NOMO-1 treated with dmso at 0.1 percent for 144 hours (cell line): ENCODE measurements around the gene CD7.

Experiments used
- DNase-seq: peaks from one replicate; lab custom pipeline; 2025; ENCODE audit not compliant: unreplicated experiment; lab: John Stamatoyannopoulos, UW

The CD7 gene

DNA sequence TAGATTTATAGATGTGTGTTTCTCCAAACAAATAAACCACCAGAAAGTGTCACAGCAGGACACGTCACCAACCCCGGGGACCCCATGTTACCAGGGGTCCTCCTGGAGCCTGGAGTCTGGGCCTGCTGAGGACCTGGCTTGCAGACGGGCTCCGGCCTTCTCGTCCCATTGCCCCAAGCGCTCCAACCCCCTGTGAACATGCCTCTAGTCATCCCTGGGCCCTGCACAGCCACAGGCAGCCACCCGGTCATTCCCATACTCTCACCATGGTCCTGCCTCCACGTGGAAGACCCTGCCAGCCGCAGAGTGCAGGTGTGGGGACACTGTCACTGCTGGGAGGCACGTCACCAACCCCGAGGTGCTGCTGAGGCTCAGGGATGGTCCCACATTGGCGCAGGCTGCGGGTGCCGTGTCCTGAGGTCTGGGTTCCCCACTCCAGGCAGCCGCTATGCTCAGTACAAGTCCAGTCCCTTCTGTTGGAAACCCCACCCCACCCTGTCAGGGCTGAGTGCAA is 11.6 kb upstream of the CD7 start:
- DNase-seq, result no peak

DNA sequence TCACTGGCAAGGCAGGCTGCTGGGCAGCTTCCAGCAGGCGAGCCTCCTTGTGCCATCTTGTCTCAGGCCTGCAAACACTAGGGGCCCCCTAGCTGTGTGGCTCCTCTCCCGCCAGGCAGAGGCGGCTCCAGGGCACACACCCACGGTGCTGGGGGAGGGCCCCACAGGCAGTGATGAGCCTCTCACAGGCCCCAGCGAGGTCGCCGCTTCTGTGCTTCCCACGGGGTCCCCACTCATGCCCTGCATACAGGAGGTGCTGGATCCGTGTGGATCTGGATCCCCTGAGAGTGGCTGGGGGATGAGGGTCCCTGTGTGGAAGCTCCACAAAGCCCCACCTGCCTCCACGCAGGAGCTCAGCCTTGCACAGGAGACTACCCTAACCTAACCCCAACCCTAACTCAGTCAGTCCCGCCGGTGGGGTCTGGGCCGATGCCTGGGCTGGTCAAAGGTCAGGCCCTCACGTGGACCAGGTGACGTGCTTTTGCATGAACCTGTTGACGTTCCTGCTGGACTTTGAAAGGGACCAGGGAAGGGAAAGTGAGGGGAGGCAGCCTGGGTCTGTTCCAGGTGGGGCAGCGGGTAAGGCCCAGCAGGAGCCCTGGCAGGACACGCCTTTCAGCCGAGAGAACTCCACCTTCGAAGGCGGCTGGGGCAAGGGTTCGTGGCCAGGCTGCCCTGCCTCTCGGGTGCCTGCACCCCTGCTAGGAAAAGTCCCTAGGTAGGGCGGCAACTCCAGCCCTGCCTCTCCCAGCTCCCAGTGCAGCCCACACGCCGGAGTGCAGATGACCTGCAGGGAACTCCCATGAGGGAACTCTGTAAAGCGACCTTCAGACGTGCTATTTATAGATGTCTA is 11.0 kb upstream of the CD7 start:
- no peak for DNase-seq

DNA sequence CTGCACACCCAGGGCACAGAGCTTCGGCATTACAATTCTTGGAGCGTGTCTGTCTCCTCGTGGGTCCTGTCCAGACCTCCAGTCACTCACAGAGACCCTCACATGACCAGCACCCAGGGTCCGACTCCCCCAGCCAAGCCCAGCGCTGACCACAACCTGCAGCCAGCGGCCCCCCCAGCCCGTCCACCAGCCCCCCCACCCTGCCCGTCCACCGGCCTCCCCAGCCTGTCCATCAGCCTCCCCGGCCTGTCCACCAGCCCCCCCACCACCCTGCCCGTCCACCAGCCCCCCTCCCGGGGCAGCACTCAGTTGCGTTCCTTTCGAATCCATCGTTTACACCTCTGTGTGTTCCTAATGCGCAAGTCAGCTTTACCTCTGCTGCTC is 10.3 kb upstream of the CD7 start:
- no peak for DNase-seq

DNA sequence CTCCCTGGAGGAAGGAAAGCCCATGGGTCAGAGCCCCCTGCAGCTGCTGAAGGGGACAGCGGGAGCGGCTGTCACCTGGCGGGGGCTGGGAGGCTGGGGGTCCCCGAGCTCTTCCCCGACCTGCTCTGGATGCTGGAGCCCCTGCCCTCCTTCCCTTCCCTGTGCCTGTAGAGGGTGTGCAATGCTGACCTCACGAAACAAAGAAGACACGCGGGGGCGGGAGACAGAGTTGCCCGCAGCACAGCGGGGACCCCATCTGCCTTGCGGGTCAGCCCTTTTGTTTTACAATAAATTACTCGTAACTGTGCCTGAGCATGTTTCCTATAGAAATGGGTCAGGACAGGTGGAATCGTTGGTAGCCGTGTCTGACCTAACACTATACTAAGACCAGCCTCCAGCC is 9.9 kb upstream of the CD7 start:
- DNase-seq, result no peak

DNA sequence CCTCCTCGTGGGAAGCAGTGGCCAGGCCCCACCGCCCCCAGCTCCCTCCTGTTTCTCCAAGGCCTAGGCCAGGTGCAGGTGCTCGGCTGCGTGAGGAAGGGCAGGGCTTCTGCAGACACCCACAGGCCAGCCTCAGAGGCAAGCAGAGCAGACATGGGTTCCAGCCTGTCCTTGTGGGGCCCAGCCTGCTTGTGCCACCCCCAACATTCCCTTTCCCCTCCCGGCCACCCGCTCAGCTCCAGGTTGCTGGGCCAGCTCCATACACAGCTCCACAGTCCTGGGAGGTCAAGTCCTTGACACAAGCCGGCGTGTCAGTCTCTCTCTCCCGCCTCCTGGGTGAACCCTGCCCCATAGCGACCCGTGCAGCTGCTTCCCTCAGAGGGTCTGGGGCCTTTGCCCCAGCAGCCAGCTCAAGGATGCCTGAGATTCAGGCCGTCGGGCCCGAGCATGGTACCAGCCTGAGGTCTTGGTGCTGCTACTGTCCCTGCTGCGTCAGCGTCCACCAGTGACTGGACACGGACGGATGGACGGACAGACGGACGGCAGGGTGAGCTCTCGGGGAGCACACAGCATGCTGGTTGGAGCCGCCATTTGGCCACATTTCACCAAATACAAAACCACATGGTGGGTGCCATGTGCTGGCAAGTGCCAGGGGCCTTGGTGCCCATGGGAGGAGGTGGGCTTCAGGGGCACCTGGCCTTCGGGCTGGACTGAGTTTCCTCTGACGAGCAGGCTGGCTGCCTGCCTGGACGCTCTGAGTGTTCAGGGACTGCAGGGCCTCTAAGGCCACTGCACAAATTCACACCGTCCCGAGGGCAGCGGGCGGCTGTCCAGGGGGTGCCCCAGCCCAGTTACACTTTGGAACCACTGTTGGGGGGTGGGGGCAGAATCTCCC is 8.1 kb upstream of the CD7 start:
- DNase-seq, result no peak

DNA sequence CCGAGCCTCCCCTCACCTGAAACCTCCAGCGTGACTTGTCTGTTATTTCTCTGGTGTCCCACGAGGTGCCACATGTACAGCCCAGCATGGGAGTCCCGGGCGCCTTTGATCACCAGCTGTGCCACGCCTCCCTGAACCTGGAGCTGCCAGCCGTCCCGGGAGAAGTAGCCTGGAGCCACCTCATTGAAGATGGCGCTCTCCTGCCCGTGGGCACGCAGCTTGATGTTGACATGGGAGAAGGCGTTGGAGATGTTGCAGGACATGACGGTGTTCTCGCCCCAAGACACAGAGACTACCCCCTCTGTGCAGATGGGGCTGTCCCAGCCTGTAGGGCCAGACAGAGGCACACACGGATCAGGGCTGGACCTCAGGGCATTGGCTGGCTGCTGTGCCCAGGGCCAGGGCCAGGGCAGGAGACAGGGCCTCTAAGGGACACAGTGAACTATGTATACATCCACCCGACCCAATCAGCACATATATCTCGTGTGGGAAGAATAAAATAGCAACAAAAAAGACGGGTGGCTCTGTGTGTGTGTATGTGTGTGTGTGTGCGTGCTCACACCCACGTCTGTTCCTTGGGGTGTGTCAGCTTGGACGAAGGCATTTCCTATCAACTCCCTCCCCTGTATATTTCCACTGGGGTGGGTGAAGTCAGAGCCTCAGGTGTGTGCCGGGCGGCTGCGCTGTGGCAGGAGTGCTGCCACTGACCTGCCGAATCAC is 7.3 kb upstream of the CD7 start:
- DNase-seq, result no peak

DNA sequence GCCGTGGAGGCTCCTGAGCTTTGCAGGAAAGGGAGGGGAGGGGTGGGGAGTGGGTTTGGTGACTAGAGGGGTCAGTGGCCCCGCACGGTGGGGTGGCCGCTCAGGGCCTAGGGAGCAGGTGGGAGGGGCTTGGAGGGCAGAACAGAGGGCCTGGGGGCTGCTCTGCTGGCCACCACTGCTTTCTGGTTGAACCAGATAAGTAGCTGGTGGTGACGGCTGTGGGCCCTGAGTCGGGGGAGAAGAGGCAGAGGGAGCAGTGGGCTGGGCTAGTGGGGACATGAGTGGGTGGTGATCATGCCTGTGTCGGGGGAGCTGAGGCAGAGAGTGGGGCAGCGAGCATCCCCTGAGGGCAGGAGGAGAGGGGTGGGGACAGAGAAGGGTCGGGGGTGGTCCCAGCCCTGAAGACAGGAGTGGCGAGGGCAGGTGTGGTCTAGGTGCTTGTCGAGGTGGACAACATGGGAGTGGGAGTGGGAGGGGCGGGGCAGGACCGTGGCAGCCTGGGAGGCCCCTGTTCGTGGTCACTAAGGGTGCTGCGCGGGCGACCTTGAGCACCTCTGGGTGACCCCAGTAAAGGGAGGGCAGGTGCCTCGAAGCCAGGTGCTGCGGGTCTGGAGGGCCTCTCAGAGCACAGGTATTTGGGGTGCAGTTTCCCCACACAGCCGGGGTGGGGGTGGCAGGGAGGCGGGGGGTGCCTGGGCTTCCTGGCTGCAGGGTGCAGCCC is 6.3 kb upstream of the CD7 start:
- DNase-seq, result no peak

DNA sequence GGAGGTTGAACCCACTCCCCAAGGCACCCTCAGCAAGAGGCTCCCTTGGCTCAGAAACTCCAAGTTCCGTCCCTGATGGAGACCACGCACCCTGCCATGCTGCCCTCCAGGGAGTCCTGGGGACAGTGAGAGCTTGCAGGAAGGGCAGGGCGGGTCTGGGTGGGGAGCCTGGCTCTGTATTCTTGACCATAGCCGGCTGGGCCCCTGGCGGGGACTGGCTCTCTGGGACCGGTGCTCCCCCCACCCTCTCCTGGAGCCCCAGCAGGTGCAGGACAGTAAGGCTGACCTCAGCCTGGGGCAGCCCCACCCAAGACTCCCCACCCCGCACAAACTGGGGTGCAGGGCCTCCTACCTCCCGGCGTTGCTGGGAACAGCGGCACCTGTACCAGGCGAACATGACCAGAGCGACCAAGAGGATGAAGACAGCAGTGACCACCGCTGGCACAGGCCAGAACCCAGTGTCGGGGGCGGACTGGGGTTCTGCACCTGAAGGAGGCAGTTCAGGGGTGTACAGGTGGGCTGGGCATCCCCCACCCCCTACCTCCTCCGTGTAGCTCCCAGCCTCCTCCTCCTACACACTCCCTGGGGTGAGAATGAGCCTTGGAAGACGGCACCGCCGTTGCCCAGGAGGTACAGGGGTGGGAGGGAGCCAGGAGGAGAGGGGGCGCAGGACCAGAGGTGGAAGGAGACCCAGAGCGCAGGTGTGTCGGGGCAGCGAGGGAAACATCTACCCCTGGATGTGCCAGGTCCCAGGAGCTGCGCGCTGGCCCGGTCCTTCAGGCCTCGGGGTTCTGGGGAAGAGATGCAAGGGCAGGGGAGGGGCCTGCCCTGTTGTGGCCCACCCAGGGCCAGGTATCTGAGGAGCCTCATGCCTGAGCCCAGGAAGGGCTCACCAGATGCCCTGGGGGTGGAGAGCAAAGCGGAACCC is 5.4 kb upstream of the CD7 start:
- no peak for DNase-seq

DNA sequence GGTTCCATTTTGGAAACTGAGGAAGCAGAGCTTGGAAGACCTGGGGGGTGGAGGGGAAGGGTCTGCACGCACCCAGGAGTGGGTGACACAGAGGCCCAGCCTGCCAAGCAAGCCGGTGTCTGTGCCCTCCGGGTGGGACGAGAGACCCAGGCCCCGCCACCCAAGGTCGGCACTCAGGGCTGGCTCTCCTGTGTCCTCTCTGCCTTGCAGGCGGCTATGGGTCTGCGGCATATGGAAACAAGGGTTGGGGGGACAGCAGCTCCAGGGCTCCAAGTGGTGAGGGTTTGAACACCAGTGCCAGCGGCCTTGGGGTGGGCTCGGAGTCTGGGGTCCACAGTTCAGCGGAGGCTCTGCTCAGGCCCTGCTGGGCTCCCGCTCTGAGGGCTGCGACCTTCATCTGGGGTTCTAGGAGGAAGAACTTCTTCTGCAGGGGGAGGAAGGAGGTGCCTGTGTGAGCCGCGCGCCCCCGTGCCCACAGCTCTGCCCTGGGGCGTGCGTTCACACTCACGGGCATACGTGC is 4.6 kb upstream of the CD7 start:
- no peak for DNase-seq

DNA sequence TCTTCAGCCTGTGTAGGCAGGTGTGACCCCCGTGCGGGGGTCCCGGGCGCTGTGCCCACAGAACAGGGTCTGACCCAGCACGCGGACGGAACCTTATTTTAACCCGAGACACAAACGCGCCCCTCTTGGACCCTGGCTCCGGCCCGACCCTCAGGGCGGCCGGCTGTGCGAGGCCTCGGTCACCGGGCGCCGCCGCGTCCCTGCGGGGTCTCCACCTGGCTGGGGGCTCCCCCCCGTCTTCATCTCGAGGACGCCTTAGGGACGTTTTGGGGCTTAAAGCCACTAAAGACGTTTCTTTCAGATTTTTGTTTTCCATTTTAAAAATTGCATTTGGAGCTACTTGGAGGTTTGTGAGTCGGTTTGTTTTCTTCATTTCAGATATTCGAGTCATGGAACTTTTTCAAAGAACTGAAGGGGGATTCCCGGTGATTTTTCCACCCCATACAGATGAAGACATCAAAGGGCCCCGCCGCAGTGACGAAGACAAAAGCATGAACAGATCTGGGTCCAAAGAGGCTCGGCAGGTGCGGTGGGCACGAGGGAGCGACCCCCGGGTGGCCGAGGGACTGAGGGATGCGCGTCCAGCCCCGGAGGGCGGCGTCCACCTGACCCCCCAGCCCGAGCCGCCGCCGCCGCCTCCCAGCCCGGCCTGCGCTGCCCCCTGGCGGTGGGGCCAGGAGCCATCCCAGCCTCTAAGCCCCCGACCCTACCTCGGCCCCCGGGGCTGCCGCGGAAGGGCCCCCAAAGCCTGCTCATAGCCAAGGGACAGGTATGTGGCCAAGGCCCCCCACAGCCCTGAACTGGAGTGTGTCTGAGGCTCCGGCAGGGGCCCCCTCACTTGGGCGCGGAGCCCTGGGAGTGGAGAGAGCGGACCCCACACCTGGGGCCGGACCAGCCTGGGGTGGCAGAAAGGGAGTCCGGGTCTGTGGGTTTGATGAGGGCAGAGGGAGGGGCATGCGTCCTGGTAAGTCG is 3.8 kb upstream of the CD7 start:
- no peak for DNase-seq

DNA sequence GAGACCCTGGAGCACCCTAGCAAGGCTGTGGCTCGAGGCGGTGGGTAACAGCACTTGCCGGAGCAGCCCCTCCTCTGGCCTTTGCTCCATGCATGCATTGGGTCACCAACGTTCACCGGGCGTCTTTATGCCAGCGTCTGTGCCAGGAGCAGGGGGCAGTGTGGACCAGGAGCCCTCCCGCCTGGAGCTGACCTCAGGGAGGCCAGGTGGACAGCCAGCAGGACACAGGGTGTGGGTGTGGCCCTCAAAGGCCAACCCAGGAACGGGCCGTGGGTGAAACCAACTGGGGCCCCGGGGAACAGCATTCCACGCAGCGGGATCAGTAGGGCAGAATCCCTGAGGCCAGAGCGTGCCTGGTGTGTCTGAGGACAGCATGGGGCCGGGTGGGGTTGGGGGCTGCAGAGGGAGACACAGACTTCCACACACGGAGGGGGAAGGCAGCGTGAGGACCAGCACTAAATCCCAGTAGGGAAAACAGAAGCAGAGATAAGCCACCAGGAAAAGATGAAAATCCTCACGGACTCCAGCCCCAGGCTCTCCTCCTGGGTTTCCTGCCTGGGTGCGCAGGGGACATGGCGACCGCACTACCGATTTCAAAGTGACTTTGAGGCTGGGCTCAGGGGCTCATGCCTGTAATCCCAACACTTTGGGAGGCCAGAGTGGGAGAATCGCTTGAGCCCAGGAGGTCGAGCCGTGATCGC is 2.9 kb upstream of the CD7 start:
- no peak for DNase-seq

DNA sequence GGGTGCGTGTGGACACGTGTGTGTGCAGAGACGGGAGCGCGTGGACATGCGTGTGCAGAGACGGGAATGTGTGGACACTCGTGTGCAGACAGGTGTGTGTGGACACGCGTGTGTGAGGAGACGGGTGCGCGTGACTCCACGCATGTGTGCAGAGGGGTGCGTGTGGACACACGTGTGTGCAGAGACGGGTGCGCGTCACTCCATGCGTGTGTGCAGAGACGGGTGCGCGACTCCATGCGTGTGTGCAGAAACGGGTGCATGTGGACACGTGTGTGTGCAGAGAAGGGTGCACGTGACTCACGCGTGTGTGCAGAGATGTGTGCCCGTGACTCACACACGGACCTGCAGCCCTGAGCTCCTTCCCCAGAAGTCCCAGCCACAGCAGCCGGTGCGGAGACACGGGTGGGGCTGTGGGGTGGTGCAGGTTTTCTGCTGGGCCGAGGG is 2.2 kb upstream of the CD7 start:
- DNase-seq, result no peak

DNA sequence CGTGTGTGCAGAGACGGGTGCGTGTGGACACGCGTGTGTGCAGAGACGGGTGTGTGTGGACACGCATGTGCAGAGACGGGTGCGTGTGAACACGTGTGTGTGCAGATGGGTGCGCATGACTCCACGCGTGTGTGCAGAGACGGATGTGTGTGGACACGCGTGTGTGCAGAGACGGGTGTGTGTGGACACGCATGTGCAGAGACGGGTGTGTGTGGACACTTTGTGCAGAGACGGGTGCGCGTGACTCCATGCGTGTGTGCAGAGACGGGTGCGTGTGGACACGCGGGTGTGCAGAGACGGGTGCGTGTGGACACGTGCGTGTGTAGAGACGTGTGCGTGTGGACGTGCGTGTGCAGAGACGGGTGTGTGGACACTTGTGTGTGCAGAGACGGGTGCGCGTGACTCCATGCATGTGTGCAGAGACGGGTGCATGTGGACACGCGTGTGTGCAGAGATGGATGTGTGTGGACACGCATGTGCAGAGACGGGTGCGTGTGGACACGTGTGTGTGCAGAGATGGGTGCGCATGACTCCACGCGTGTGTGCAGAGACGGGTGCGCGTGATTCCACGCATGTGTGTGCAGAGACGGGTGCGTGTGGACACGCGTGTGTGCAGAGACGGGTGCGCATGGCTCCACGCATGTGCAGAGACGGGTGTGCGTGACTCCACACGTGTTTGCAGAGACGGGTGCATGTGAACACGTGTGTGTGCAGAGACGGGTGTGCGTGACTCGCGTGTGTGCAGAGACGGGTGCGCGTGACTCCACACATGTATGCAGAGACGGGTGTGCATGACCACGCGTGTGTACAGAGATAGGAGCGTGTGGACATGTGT is 1.6 kb upstream of the CD7 start:
- DNase-seq, result no peak

DNA sequence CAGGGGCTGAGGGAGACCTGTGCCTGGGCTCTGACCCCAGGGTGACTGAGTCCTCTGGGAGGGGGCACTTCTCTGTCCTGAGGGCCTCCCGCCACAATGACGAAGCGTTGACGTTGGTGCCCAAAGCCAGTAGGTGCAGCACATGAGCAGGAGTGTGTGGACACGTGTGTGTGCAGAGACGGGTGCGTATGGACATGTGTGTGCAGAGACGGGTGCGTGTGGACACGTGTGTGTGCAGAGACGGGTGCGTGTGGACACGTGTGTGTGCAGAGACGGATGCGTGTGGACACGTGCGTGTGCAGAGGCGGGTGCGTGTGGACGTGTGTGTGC is 726 bp upstream of the CD7 start:
- no peak for DNase-seq

DNA sequence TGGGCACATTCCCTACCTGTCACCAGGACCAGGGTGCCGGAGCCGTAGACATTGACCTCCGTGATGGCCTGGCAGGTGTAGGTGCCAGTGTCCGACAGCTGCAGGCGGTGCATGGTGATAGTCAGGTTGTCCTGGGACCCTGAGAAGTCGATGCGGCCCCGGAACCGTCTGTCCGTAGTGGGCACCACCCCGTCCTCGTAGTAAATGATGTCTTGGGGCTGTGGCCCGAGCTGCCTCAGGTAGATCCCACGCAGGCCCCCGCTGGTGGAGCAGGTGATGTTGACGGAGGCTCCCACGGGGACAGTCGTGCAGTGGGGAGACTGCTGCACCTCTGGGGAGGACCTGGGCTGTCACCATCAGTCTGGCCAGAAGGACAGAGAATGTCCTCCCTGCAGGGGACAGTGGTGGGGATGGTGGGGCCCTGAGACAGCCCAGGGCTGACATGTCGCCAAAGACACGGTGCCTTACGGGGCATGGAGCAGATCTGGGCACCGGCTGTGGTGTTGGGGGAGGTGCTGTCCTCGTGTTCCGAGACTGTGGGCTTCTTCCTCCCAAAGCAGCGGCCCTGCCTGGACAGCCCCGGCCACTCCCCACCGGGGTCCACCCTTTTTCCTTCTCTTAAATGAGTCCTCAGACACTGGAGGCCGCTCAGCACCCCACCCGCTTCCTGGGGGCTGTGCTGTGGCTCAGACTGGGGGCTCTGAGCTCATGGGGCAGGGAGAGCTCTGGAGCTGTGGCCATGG is 586 bp downstream of the CD7 start:
- no peak for DNase-seq

DNA sequence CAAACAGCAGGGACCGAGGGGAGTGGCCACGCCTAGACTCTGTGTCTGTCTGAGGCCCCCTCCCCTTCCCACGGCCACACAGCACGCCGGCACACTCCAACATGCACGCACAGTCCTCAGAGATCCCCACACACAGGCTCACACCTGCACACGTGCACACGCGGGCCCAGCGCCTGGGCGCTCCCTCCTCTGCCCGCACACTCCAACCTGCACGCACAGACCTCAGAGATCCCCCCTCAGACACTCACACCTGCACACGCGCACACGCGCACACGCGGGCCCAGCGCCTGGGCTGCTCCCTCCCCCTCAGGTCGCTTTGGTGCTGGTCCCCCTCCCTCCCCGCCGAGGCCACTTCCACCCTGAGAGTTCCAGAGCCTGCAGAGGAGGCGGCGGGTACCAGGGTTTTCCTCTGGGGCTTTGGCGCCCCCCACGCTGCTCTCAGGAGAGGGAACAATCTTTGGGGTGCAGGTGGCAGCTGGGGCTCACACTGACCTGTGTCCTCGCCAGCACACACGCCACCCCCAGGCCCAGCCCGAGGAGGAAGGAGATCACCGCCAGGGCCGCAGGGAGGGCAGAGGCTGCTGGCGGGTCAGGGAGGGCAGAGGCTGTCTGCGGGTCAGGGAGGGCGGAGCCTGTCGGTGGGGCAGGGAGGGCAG is 1.6 kb downstream of the CD7 start:
- DNase-seq, result no peak
